Measurements from ENCODE around the gene SLC17A4. TPM values are rescaled to one million over a fixed set of nuclear protein-coding genes. Genes with fewer than 3 reads are reported as not detected.

SLC17A4 gene
- total RNA-seq, 4 donors from 2014 or later: not detected

- 67 to 86% methylated on average over 4 of the region's 4 CpGs for WGBS, 2 donors
- no peak overlapping the region for H3K4me3 ChIP-seq
- TF ChIP-seq POLR2A (IDR thresholded peaks at IDR 0.05) (no peak), CTCF (IDR thresholded peaks at IDR 0.05) (no peak)
- H3K9me3 ChIP-seq: no peaks in the 10 kb centered on the region
- H3K27ac ChIP-seq: no peak overlapping the region
- no peaks in the 10 kb centered on the region for H3K27me3 ChIP-seq
- H3K4me1 ChIP-seq: no peaks in the 10 kb centered on the region
- DNase-seq (ENCODE audit: low spot score in 2 of 2): no peak
- H3K36me3 ChIP-seq: no peaks in the 10 kb centered on the region
These were observed 38.7 kb upstream of the SLC17A4 start for GRCh38 chr6:25715794-25716193.

GRCh38 chr6:25717866-25718740, 36.4 kb upstream of the SLC17A4 start:
- DNase-seq (ENCODE audit: low spot score in 2 of 2): peak in 1 of 2 donors; percentile 46
- H3K9me3 ChIP-seq: no peaks in the 10 kb centered on the region
- TF ChIP-seq POLR2A (IDR thresholded peaks at IDR 0.05) (no peak), EP300 (IDR thresholded peaks at IDR 0.05) (no peak), CTCF (IDR thresholded peaks at IDR 0.05) (peak in 4 of 5 experiments; percentile 9 to 56 (median 37))
- no peaks in the 10 kb centered on the region for H3K4me1 ChIP-seq
- no peak overlapping the region for H3K4me3 ChIP-seq
- no peaks in the 10 kb centered on the region for H3K36me3 ChIP-seq
- no peaks in the 10 kb centered on the region for H3K27me3 ChIP-seq
- no peak overlapping the region for H3K27ac ChIP-seq
- whole genome bisulfite sequencing, 2 donors: 47 to 50% methylated on average over 6 of the region's 6 CpGs

- WGBS, 2 donors: 93 to 94% methylated on average over 37 of the region's 37 CpGs
- Histone ChIP-seq H3K27me3 (peaks cover 0 to 5% of the 10 kb centered on the region in 2 donors), H3K4me1 (no peaks in the 10 kb centered on the region), H3K9me3 (no peaks in the 10 kb centered on the region), H3K36me3 (no peaks in the 10 kb centered on the region), H3K4me3 (no peak overlapping the region), H3K27ac (no peak overlapping the region)
- no peak for DNase-seq (ENCODE audit: low spot score in 2 of 2)
- TF ChIP-seq EP300 (IDR thresholded peaks at IDR 0.05): no peak
These were observed 28.2 kb upstream of the SLC17A4 start for GRCh38 chr6:25726122-25726911.

GRCh38 chr6:25727028-25727427, 27.5 kb upstream of the SLC17A4 start:
- peaks cover 0 to 6% of the 10 kb centered on the region in 2 donors for H3K27me3 ChIP-seq
- H3K4me3 ChIP-seq: no peak overlapping the region
- no peak overlapping the region for H3K27ac ChIP-seq
- 85 to 90% methylated on average over 14 of the region's 14 CpGs for WGBS, 2 donors
- no peaks in the 10 kb centered on the region for H3K9me3 ChIP-seq
- DNase-seq (ENCODE audit: low spot score in 2 of 2): no peak
- H3K4me1 ChIP-seq: no peaks in the 10 kb centered on the region
- TF ChIP-seq EP300 (IDR thresholded peaks at IDR 0.05): no peak
- H3K36me3 ChIP-seq: no peaks in the 10 kb centered on the region

GRCh38 chr6:25730907-25731306, 23.6 kb upstream of the SLC17A4 start:
- 87 to 97% methylated on average over 3 of the region's 3 CpGs for WGBS, 2 donors
- H3K36me3 ChIP-seq: no peaks in the 10 kb centered on the region
- H3K4me1 ChIP-seq: no peaks in the 10 kb centered on the region
- no peak for TF ChIP-seq EP300 (IDR thresholded peaks at IDR 0.05)
- TF ChIP-seq CTCF (IDR thresholded peaks at IDR 0.05): no peak
- no peak for TF ChIP-seq POLR2A (IDR thresholded peaks at IDR 0.05)
- no peak overlapping the region for H3K27ac ChIP-seq
- H3K27me3 ChIP-seq: peaks cover 0 to 9% of the 10 kb centered on the region in 2 donors
- H3K4me3 ChIP-seq: no peak overlapping the region
- DNase-seq (ENCODE audit: low spot score in 2 of 2): no peak
- H3K9me3 ChIP-seq: no peaks in the 10 kb centered on the region

- H3K4me1 ChIP-seq: no peaks in the 10 kb centered on the region
- H3K4me3 ChIP-seq: no peak overlapping the region
- no peak for DNase-seq (ENCODE audit: low spot score in 2 of 2)
- no peak overlapping the region for H3K27ac ChIP-seq
- no peaks in the 10 kb centered on the region for H3K36me3 ChIP-seq
- no peak for TF ChIP-seq POLR2A (IDR thresholded peaks at IDR 0.05)
- TF ChIP-seq EP300 (IDR thresholded peaks at IDR 0.05): no peak
- no peak for TF ChIP-seq CTCF (IDR thresholded peaks at IDR 0.05)
- 94 to 97% methylated on average over 15 of the region's 15 CpGs for WGBS, 2 donors
- H3K9me3 ChIP-seq: no peaks in the 10 kb centered on the region
- peaks cover 0 to 9% of the 10 kb centered on the region in 2 donors for H3K27me3 ChIP-seq
These were observed 22.8 kb upstream of the SLC17A4 start for GRCh38 chr6:25731721-25732120.

Data from tibial nerve (tissue), 4 donors.